GM12872 (cell line): ENCODE data around the gene TNC.

Experiments used
- TF ChIP-seq, protein P1 (sequence below): IDR thresholded peaks from 3 replicates; pipeline ENCODE4 v1.5.1; 2011; ENCODE audit warnings: low read depth, mild to moderate bottlenecking, low read length, moderate library complexity; ENCODE audit not compliant: insufficient read depth

The TNC gene

DNA sequence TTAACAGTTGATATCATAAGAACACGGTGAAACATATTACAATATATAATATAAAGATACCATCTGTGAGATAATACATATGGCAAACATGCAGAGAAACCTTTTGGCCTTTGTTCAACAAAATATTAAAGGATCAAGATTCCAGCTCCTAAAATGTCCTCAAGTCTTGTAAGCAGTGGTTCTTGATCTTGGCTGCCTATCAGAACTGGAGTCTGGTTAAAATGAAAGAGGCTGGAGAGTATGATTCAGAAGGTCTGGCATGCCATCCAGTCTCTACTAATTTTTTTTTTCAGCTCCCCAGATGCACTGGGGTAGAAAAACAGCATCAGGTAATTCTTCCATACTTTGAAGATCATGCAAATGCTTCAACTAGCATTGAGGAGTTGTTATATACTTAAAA lies 83.2 kb downstream of the TNC start:
- TF ChIP-seq, protein P1, sequence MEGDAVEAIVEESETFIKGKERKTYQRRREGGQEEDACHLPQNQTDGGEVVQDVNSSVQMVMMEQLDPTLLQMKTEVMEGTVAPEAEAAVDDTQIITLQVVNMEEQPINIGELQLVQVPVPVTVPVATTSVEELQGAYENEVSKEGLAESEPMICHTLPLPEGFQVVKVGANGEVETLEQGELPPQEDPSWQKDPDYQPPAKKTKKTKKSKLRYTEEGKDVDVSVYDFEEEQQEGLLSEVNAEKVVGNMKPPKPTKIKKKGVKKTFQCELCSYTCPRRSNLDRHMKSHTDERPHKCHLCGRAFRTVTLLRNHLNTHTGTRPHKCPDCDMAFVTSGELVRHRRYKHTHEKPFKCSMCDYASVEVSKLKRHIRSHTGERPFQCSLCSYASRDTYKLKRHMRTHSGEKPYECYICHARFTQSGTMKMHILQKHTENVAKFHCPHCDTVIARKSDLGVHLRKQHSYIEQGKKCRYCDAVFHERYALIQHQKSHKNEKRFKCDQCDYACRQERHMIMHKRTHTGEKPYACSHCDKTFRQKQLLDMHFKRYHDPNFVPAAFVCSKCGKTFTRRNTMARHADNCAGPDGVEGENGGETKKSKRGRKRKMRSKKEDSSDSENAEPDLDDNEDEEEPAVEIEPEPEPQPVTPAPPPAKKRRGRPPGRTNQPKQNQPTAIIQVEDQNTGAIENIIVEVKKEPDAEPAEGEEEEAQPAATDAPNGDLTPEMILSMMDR = no peak

DNA sequence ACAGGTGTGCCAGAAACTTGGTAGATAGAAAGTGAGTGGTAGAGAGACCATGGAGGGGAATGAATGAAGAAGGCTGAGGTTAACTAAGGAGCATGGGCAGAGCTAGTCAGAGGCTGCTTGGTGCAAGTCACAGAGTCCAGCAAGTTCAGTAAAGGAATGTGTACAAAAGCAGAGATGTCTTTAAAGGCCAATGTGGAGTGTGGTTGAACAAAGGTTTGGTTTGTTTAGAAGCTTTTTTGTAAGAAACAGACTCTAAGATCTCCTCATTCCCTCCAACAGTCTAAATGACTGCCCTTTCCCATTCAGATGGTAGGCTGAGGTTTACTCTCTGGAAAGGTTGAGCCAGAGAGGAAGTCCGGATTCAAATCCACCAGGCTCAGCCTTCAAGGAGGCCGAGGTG lies 84.2 kb downstream of the TNC start:
- TF ChIP-seq, protein P1 = no peak

DNA sequence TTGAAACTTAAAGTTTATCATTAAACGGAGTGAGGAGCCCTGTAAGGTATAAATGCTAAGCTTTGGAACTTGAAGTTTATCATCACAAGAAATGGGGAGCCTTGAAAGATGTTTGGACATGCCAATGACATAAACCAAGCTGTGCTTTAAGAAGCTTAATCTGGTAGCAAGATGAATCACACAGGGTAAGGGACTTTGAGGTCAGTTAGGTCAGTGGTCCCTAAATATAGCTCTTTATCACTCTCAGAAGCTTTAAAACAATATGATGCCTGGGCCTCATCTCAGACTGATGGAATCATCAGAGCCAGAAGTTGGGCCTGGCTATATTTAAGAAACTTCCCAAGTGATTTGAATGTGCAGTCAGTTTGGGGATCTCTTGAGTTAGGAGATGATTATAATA lies 85.7 kb downstream of the TNC start:
- TF ChIP-seq, protein P1 = no peak

DNA sequence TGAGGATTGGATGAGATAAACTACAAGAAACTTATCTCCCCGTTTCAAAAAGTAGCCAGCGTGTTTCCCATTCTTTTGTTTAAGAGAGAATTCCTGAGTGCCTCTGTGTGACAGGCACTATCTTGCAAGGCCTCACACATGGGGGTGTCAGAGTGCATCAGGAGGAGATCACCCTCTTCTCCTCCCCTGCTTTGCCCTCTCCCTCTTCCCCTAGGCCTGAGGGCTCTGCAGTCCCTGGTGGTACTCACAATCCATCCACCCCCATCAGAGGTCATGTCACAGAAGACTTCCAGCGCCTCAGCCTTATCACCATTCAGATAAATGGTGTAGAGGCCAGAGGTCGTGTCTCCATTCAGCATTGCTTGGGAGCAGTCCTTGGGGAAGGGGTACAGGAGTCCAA lies 88.0 kb downstream of the TNC start:
- TF ChIP-seq, protein P1 = no peak

DNA sequence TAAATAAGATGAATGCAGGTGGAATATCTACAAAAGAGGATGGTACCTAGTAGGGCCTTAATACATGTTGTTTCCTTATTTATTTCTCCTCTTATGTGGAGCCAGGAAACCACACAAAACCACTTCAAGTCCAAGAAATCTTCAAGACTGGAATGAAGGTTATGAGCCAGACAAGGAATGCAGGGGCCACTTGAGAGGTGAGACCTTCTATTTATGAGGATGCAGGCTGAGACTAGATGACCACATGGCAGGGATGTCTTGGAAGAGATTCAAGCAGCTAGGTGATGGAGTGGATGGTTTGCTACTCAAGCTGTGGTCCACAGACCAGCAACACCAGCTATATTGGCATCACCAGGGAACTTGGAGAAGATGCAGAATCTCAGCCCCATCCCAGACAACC lies 92.2 kb downstream of the TNC start:
- TF ChIP-seq, protein P1 = no peak

DNA sequence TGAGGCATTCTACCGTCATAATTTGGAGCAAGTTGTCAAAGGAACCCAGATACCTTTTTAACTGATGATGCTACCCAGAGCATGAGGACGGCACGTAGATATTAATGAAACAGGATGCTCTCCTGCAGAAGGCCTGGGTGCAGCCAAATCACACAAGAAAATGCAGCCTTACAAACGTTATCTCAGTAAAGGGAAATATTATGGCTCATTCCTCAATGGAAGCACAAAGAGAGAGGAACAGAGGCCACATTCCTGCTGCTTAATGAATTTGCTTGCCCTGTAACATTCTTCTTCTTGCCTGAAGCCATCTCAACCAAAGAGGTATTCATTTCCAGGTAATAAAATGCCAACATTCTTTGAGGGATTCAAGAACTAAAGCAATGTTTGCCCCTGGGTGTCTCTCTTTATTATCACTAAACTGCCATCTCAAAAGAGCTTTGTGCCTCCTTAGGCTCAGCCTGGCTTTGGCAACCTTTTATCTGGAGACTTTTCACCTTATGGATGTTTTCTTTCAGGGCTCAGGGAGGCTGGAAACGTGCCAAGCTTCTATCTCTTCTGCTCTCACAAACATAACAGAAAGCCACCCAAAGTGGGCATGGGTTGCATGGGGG lies 92.9 kb downstream of the TNC start:
- TF ChIP-seq, protein P1 = no peak

DNA sequence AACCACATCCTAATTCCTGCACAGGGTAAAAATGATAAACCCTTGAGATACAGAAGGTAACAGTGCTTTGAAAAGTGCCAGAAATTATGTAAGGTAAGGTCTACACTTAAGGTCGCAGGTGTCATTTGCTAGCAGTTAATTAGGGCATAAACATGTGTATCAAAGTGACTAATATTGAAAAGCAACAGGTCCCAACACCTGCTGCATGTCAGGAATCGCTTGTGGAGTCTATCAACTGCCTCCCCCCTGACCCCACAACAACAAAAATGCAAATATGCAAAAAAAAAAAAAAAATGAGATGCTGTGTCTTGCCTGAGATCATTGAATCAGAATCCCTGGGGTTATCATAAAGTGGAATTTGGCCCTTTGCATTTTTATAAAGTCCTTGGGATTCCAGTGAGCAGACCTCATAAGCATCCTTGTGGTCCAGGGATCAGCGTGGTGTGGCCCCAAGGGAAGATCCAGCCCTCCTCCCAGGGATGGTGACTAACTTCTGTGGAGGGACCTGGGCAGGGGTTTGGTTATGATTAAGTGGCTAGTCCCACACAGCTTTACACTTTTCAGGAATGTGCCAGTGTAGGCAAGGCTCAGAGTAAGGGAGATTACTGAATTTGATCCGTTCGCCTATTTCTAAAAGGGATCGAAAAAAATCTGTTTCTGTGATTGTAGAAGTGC lies 95.1 kb downstream of the TNC start:
- TF ChIP-seq, protein P1 = no peak
